HCT116 (cell line): Measurements from ENCODE around the gene MEAK7. TPM values are rescaled to one million over a fixed set of nuclear protein-coding genes. Genes with fewer than 3 reads are reported as not detected.

Source experiments
- ATAC-seq: fragments of 200-7000 bp; cut with Tn5 transposase; 2 replicates; pipeline ENCODE4 v1.9.1; 2020; ENCODE audit warnings: mild to moderate bottlenecking, moderate library complexity
- BruUV-seq: library from RNA; stranded (reverse); fragments of 400-500 nt; replicated peaks from 2 replicates; lab custom pipeline; 2021; lab: Mats Ljungman, UMichigan
- CTCF ChIA-PET: fragments of 300-600 bp; sonication (Branson Sonifier 250); formaldehyde crosslinking; loops from one replicate; lab custom pipeline; 2021; ENCODE audit warnings: antibody characterized with exemption; lab: Charles Lee
- POLR2A ChIA-PET: fragments of 300-600, 350-600 bp; sonication (Branson Sonifier 250); formaldehyde crosslinking; loops from one replicate; lab custom pipeline; 2021; ENCODE audit warnings: antibody characterized with exemption; lab: Charles Lee
- RAD21 ChIA-PET, 2 experiments: fragments of 300-600 bp; sonication (Branson Sonifier 250); formaldehyde crosslinking; loops; one replicate each; lab custom pipeline; 2023; ENCODE audit warnings: low total read pairs in 2 of 2; ENCODE audit not compliant: uncharacterized antibody in 2 of 2, unreplicated experiment in 2 of 2, low non-redundant PET in 1 of 2; lab: Charles Lee
- DNase-seq: peaks from one replicate; pipeline ENCODE4 v3.0.0-alpha.2; 2010; ENCODE audit warnings: low read depth, low spot score
- H2AFZ ChIP-seq: fragments of 200-600 bp; shearing (Covaris generic), sonication (generic); 2 replicates; pipeline ENCODE4 v1.6.1; 2017; ENCODE audit warnings: low read depth, mixed run types, mixed read lengths, antibody characterized with exemption, low read length; ENCODE audit not compliant: poor library complexity, severe bottlenecking
- H3K27ac ChIP-seq: 2 replicates; pipeline ENCODE4 v1.5.1; 2012; ENCODE audit warnings: low read depth, low read length
- H3K27me3 ChIP-seq: fragments of 200-600 bp; sonication (generic); 2 replicates; pipeline ENCODE4 v1.6.1; 2016; ENCODE audit warnings: mixed run types, low read length, mixed read lengths; ENCODE audit not compliant: insufficient read depth
- H3K36me3 ChIP-seq, 2 experiments: fragments of 200-500 bp in 1 of 2; fragments of 200-600 bp in 1 of 2; sonication (Bioruptor generic) in 1 of 2; sonication (generic) in 1 of 2; 2 replicates each; pipeline versions ENCODE4 v1.5.1 to v1.6.1; 2014 to 2016; ENCODE audit warnings: low read length in 2 of 2, inconsistent platforms in 1 of 2, mixed read lengths in 1 of 2, mixed run types in 1 of 2; ENCODE audit not compliant: insufficient read depth in 2 of 2, control insufficient read depth in 1 of 2
- H3K4me1 ChIP-seq, 2 experiments: fragments of 200-600 bp in 1 of 2; sonication (generic) in 1 of 2; 2 replicates each; pipeline versions ENCODE4 v1.5.1 to v1.6.1; 2012 to 2017; ENCODE audit warnings: low read length in 2 of 2, inconsistent platforms in 1 of 2, mild to moderate bottlenecking in 1 of 2, mixed read lengths in 1 of 2, mixed run types in 1 of 2, moderate library complexity in 1 of 2; ENCODE audit not compliant: insufficient read depth in 2 of 2, control insufficient read depth in 1 of 2
- H3K4me2 ChIP-seq: fragments of 200-600 bp; sonication (generic); 2 replicates; pipeline ENCODE4 v1.6.1; 2017; ENCODE audit warnings: mixed run types, low read length, mixed read lengths
- H3K4me3 ChIP-seq, 2 experiments: fragments of 200-600 bp in 1 of 2; sonication (generic) in 1 of 2; replicated peaks in 1 of 2; 2 replicates each; pipeline ENCODE4 v1.5.1; 2011 to 2016; ENCODE audit warnings: low read length in 2 of 2, control low read depth in 1 of 2, low read depth in 1 of 2, mild to moderate bottlenecking in 1 of 2, mixed read lengths in 1 of 2, mixed run types in 1 of 2
- H3K79me2 ChIP-seq: fragments of 200-600 bp; sonication (generic); 2 replicates; pipeline ENCODE4 v1.6.1; 2017; ENCODE audit warnings: mild to moderate bottlenecking, mixed run types, low read length, moderate library complexity, mixed read lengths; ENCODE audit not compliant: insufficient read depth
- H3K9ac ChIP-seq: fragments of 200-600 bp; sonication (generic); 2 replicates; pipeline ENCODE4 v1.6.1; 2016; ENCODE audit warnings: low read length, mixed read lengths
- H3K9me2 ChIP-seq: fragments of 200-600 bp; sonication (generic), shearing (Covaris generic); 2 replicates; pipeline ENCODE4 v1.6.1; 2017; ENCODE audit warnings: mixed run types, mild to moderate bottlenecking, moderate library complexity; ENCODE audit not compliant: insufficient read depth
- H3K9me3 ChIP-seq, 2 experiments: fragments of 200-500 bp in 1 of 2; fragments of 200-600 bp in 1 of 2; sonication (Bioruptor generic) in 1 of 2; sonication (generic) in 1 of 2; 2 replicates each; pipeline ENCODE4 v1.6.1; 2014 to 2017; ENCODE audit warnings: low read length in 2 of 2, mixed read lengths in 2 of 2, inconsistent platforms in 1 of 2, low read depth in 1 of 2, mild to moderate bottlenecking in 1 of 2, mixed run types in 1 of 2, moderate library complexity in 1 of 2; ENCODE audit not compliant: control insufficient read depth in 1 of 2, insufficient read depth in 1 of 2
- H4K20me1 ChIP-seq: fragments of 200-600 bp; sonication (generic), shearing (Covaris generic); 2 replicates; pipeline ENCODE4 v1.6.1; 2017; ENCODE audit warnings: mixed run types, mild to moderate bottlenecking, moderate library complexity; ENCODE audit not compliant: insufficient read depth
- CBX3 ChIP-seq: IDR thresholded peaks from 2 replicates; pipeline ENCODE4 v1.6.1; 2012; ENCODE audit warnings: low read depth
- EGR1 ChIP-seq: IDR thresholded peaks from 2 replicates; pipeline ENCODE4 v1.6.1; 2012; ENCODE audit warnings: low read depth
- JUND ChIP-seq: IDR thresholded peaks from 2 replicates; pipeline ENCODE4 v1.6.1; 2012
- RAD21 ChIP-seq: IDR thresholded peaks from 2 replicates; pipeline ENCODE4 v1.6.1; 2012; ENCODE audit warnings: low read depth, mild to moderate bottlenecking
- TCF7L2 ChIP-seq: IDR thresholded peaks from 2 replicates; pipeline ENCODE4 v1.7.0; 2011; ENCODE audit warnings: borderline replicate concordance, inconsistent platforms; ENCODE audit not compliant: insufficient read depth, insufficient read length; ENCODE audit errors: extremely low read depth
- intact Hi-C: fragments of 100-400 bp; cut with micrococcal nuclease; formaldehyde crosslinking; loops from 2 replicates; pipeline ENCODE4 v1.10.0; 2022
- total RNA-seq: library from RNA; stranded (reverse); gene quantifications from one replicate; pipeline ENCODE4 v1.2.1, GENCODE V29; 2021; ENCODE audit not compliant: unreplicated experiment

Gene MEAK7
- total RNA-seq, 1 experiment from 2014 or later, result 32.2 TPM

GRCh38 chr16:84483882-84484565 is 20.4 kb downstream of the MEAK7 start (continued):
- no peak for TF ChIP-seq EGR1

- Histone ChIP-seq H3K9me3 (no peaks in the 10 kb centered on the region), H2AFZ (no peak overlapping the region), H4K20me1 (no peaks in the 10 kb centered on the region), H3K9ac (no peak overlapping the region), H3K9me2 (no peaks in the 10 kb centered on the region), H3K27ac (no peak overlapping the region), H3K4me1 (peaks cover 0 to 9% of the 10 kb centered on the region in 2 experiments; a peak in 2 of 4 replicates), H3K4me2 (no peak overlapping the region), H3K79me2 (no peaks in the 10 kb centered on the region), H3K4me3 (no peak overlapping the region), H3K36me3 (peaks cover 27 to 52% of the 10 kb centered on the region in 2 experiments), H3K27me3 (no peaks in the 10 kb centered on the region)
- TF ChIP-seq CBX3 (no peak), JUND (no peak), TCF7L2 (no peak), RAD21 (no peak)
- ChIA-PET RAD21 (interaction anchor here in 1 of 2 experiments (1.1 to 1.4 kb wide), 2 partner anchors 206 to 527 kb away, joined by 3 to 5 read pairs; no protein-coding TSS in a partner anchor), CTCF (interaction anchor here (0.6 to 2.6 kb wide), 3 partner anchors 23 to 206 kb away, joined by 3 to 14 read pairs (median 5); no protein-coding TSS in a partner anchor), POLR2A (no interaction called here)
- BruUV-seq, result no TSS peak
- intact Hi-C loops, result loop anchor here (10.0 kb wide), 1 partner anchor 298 kb away; the partner anchor contains the start of gene TAF1C
- DNase-seq (no peak), ATAC-seq (no peak)
Measured at GRCh38 chr16:84482951-84483881, 21.2 kb downstream of the MEAK7 start.
